Left lung (tissue), 10 donors: Measurements from ENCODE around the gene SLC22A12. TPM values are rescaled to one million over a fixed set of nuclear protein-coding genes. Genes with fewer than 3 reads are reported as not detected.

Experiments used
- ATAC-seq: fragments of 200-7000 bp; cut with Tn5 transposase; one replicate; pipeline ENCODE4 v1.9.1; 2020; ENCODE audit warnings: moderate library complexity
- DNase-seq, 4 donors: peaks; one replicate each; pipeline ENCODE4 v3.0.0-alpha.2; 2013 to 2020
- H3K27ac ChIP-seq, 2 donors: fragments of 200-600 bp; sonication (generic) in 1 of 2; one replicate each; pipeline versions ENCODE4 v1.5.0 to v1.8.0; 2020 to 2021
- H3K27me3 ChIP-seq, 2 donors: fragments of 200-600 bp; sonication (generic) in 1 of 2; one replicate each; pipeline versions ENCODE4 v1.5.0 to v1.8.0; 2020 to 2021
- H3K36me3 ChIP-seq, 2 donors: fragments of 200-600 bp; sonication (generic) in 1 of 2; one replicate each; pipeline versions ENCODE4 v1.5.0 to v1.8.0; 2020 to 2021
- H3K4me1 ChIP-seq, 2 donors: fragments of 200-600 bp; one replicate each; pipeline ENCODE4 v1.8.0; 2021
- H3K4me3 ChIP-seq, 2 donors: fragments of 200-600 bp; sonication (generic) in 1 of 2; one replicate each; pipeline versions ENCODE4 v1.5.0 to v1.8.0; 2020 to 2021; ENCODE audit warnings: mild to moderate bottlenecking in 1 of 2
- H3K9me3 ChIP-seq, 2 donors: fragments of 200-600 bp; sonication (generic) in 1 of 2; one replicate each; pipeline versions ENCODE4 v1.5.0 to v1.8.0; 2020 to 2021
- CTCF ChIP-seq, 2 donors: fragments of 200-600 bp; sonication (generic) in 1 of 2; IDR thresholded peaks; one replicate each; pipeline versions ENCODE4 v1.5.0 to v1.8.0; 2021; ENCODE audit warnings: antibody characterized with exemption in 2 of 2
- intact Hi-C, 2 donors: fragments of 100-400 bp; cut with DNase I; formaldehyde crosslinking; loops; one replicate each; pipeline versions ENCODE4 v1.11.2 to v1.14.2; 2022
- polyA plus RNA-seq, 6 donors: library from polyadenylated mRNA; unstranded; fragments of 120-200 nt; gene quantifications; one replicate each; pipeline ENCODE4 v1.2.1, GENCODE V29; 2013; ENCODE audit not compliant: insufficient read length in 6 of 6
- total RNA-seq, 2 donors: library from RNA; stranded (reverse); fragmentation: NEBNext Ultra II Directional; extraction: Animal tissue kit (Norgen Biotek cat#: 25700); gene quantifications; one replicate each; pipeline ENCODE4 v1.2.1, GENCODE V29; 2021
- donor health status: DM: no; HTN: yes; CAD: no.
- donor health status: DM: no; HTN: no; CAD: no.

Gene SLC22A12
- total and polyA plus RNA-seq, 8 donors, result not detected

GRCh38 chr11:64648551-64648950 is 57.5 kb downstream of the SLC22A12 start:
- peaks cover 4 to 35% of the 10 kb centered on the region in 2 donors for H3K27me3 ChIP-seq
- H3K36me3 ChIP-seq, result no peaks in the 10 kb centered on the region
- no peak overlapping the region for H3K4me3 ChIP-seq
- no peaks in the 10 kb centered on the region for H3K9me3 ChIP-seq
- DNase-seq (no peak), ATAC-seq (no peak)
- TF ChIP-seq CTCF (IDR thresholded peaks at IDR 0.05), result no peak
- peaks cover 0 to 3% of the 10 kb centered on the region in 2 donors for H3K4me1 ChIP-seq
- intact Hi-C loops, result no loop called here
- H3K27ac ChIP-seq, result no peak overlapping the region

- Histone ChIP-seq H3K4me1 (peaks cover 0 to 3% of the 10 kb centered on the region in 2 donors), H3K4me3 (no peak overlapping the region), H3K27ac (no peak overlapping the region), H3K27me3 (peaks cover 0 to 33% of the 10 kb centered on the region in 2 donors), H3K36me3 (no peaks in the 10 kb centered on the region), H3K9me3 (no peaks in the 10 kb centered on the region)
- DNase-seq (no peak), ATAC-seq (peak; percentile 9)
- TF ChIP-seq CTCF (IDR thresholded peaks at IDR 0.05), result peak in 1 of 2 donors; percentile 16
- intact Hi-C loops, result no loop called here
These were observed 58.3 kb downstream of the SLC22A12 start for GRCh38 chr11:64649291-64649697.

- Histone ChIP-seq H3K4me1 (peaks cover 0 to 20% of the 10 kb centered on the region in 2 donors), H3K4me3 (no peak overlapping the region), H3K27ac (no peak overlapping the region), H3K9me3 (no peaks in the 10 kb centered on the region), H3K36me3 (no peaks in the 10 kb centered on the region), H3K27me3 (peaks cover 0 to 16% of the 10 kb centered on the region in 2 donors)
- TF ChIP-seq CTCF (IDR thresholded peaks at IDR 0.05), result peak; percentile 21 to 33
- DNase-seq (no peak), ATAC-seq (no peak)
- intact Hi-C loops, result loop anchor here in 1 of 2 donors (5.0 kb wide), 1 partner anchor 99 kb away; no protein-coding TSS in a partner anchor
These were observed 60.0 kb downstream of the SLC22A12 start for GRCh38 chr11:64650923-64651523.

Other genes with a start within 250 kb of the SLC22A12 start
- gene RPS6KA4, start 232.1 kb upstream of the SLC22A12 start, total RNA-seq, result 10 to 100 TPM; 37.1 to 57.6 TPM
- gene RPS6KA4, start 232.1 kb upstream of the SLC22A12 start, polyA plus RNA-seq, result 10 to 100 TPM; 10.6 to 17.6 (median 12.9) TPM
- not detected for gene SLC22A11, start 35.3 kb upstream of the SLC22A12 start, total RNA-seq
- gene SLC22A11, start 35.3 kb upstream of the SLC22A12 start, polyA plus RNA-seq, result under 1 TPM in 5 of 6 donors, not detected in 1; 0.12 to 0.25 (median 0.20) TPM
- gene NRXN2, start 132.0 kb downstream of the SLC22A12 start, total RNA-seq, result 1 to 10 TPM; 3.5 to 7.9 TPM
- gene NRXN2, start 132.0 kb downstream of the SLC22A12 start, polyA plus RNA-seq, result 10 to 100 TPM in 4 of 6 donors, 1 to 10 TPM in 2; 6.8 to 15.0 (median 10.9) TPM
- gene RASGRP2, start 152.9 kb downstream of the SLC22A12 start, total RNA-seq, result 10 to 100 TPM; 10.8 to 35.3 TPM
- gene RASGRP2, start 152.9 kb downstream of the SLC22A12 start, polyA plus RNA-seq, result 10 to 100 TPM in 2 of 6 donors, 1 to 10 TPM in 4; 9.0 to 11.8 (median 9.4) TPM
- 1 to 10 TPM; 1.3 to 3.7 TPM for gene PYGM, start 168.8 kb downstream of the SLC22A12 start, total RNA-seq
- 1 to 10 TPM; 2.2 to 4.4 (median 3.5) TPM for gene PYGM, start 168.8 kb downstream of the SLC22A12 start, polyA plus RNA-seq
- gene SF1, start 187.3 kb downstream of the SLC22A12 start, total RNA-seq, result 100 to 1,000 TPM; 169 to 228 TPM
- gene SF1, start 187.3 kb downstream of the SLC22A12 start, polyA plus RNA-seq, result 100 to 1,000 TPM; 437 to 519 (median 453) TPM
- gene MAP4K2, start 212.0 kb downstream of the SLC22A12 start, total RNA-seq, result 10 to 100 TPM; 19.3 to 23.2 TPM
- 10 to 100 TPM; 42.3 to 48.2 (median 46.6) TPM for gene MAP4K2, start 212.0 kb downstream of the SLC22A12 start, polyA plus RNA-seq
- 10 to 100 TPM; 26.9 to 29.3 TPM for gene MEN1, start 219.3 kb downstream of the SLC22A12 start, total RNA-seq
- gene MEN1, start 219.3 kb downstream of the SLC22A12 start, polyA plus RNA-seq, result 10 to 100 TPM; 33.0 to 46.5 (median 38.9) TPM